OCI-LY7 (cell line): Measurements from ENCODE around the gene AGBL3. TPM values are rescaled to one million over a fixed set of nuclear protein-coding genes. Genes with fewer than 3 reads are reported as not detected.

Source experiments
- BruUV-seq: library from RNA; stranded (reverse); fragments of 400-500 nt; replicated peaks from 2 replicates; lab custom pipeline; 2021; lab: Mats Ljungman, UMichigan
- CTCF ChIA-PET: fragments of 300-600 bp; sonication (Branson Sonifier 250); formaldehyde crosslinking; loops from one replicate; lab custom pipeline; 2022; ENCODE audit warnings: antibody characterized with exemption; ENCODE audit not compliant: unreplicated experiment; lab: Charles Lee
- POLR2A ChIA-PET: fragments of 300-600 bp; sonication (Branson Sonifier 250); formaldehyde crosslinking; loops from one replicate; lab custom pipeline; 2022; ENCODE audit warnings: antibody characterized with exemption; lab: Charles Lee
- DNase-seq: peaks from one replicate; pipeline ENCODE4 v3.0.0-alpha.2; 2015; ENCODE audit warnings: low spot score
- H2AFZ ChIP-seq: fragments of 200-600 bp; sonication (generic), shearing (Covaris generic); 2 replicates; pipeline ENCODE4 v1.6.1; 2014; ENCODE audit warnings: mild to moderate bottlenecking, antibody characterized with exemption, low read length, moderate library complexity
- H3K27ac ChIP-seq: fragments of 200-600 bp; sonication (generic); 2 replicates; pipeline ENCODE4 v1.5.1; 2014; ENCODE audit warnings: mixed run types, low read depth, mild to moderate bottlenecking, moderate library complexity, low read length, inconsistent platforms; ENCODE audit not compliant: poor library complexity, severe bottlenecking
- H3K36me3 ChIP-seq: fragments of 200-600 bp; sonication (generic); 2 replicates; pipeline ENCODE4 v1.6.1; 2014; ENCODE audit warnings: mild to moderate bottlenecking, antibody characterized with exemption, low read length, moderate library complexity, mixed read lengths; ENCODE audit not compliant: insufficient read depth
- H3K4me1 ChIP-seq: fragments of 200-600 bp; sonication (generic); 2 replicates; pipeline ENCODE4 v1.5.1; 2014; ENCODE audit warnings: mild to moderate bottlenecking, low read length; ENCODE audit not compliant: insufficient read depth, poor library complexity, severe bottlenecking
- H3K4me2 ChIP-seq: fragments of 200-600 bp; sonication (generic); 2 replicates; pipeline ENCODE4 v1.6.1; 2014; ENCODE audit warnings: mild to moderate bottlenecking, low read length
- H3K4me3 ChIP-seq: fragments of 200-600 bp; sonication (generic); 2 replicates; pipeline ENCODE4 v1.5.1; 2014; ENCODE audit warnings: mild to moderate bottlenecking, low read depth, low read length; ENCODE audit not compliant: poor library complexity, severe bottlenecking
- H3K79me2 ChIP-seq: fragments of 200-600 bp; sonication (generic); 2 replicates; pipeline ENCODE4 v1.6.1; 2016; ENCODE audit warnings: low read depth, mild to moderate bottlenecking, low read length, moderate library complexity, mixed read lengths; ENCODE audit not compliant: insufficient read depth
- H3K9me2 ChIP-seq: fragments of 200-600 bp; sonication (generic); 2 replicates; pipeline ENCODE4 v1.6.1; 2016; ENCODE audit warnings: mild to moderate bottlenecking, low read length, mixed read lengths; ENCODE audit not compliant: insufficient read depth
- H3K9me3 ChIP-seq: fragments of 200-600 bp; sonication (generic); 2 replicates; pipeline ENCODE4 v1.6.1; 2014; ENCODE audit warnings: mild to moderate bottlenecking, mixed run types, low read length, mixed read lengths
- H4K20me1 ChIP-seq: fragments of 200-600 bp; sonication (generic); 2 replicates; pipeline ENCODE4 v1.6.1; 2014; ENCODE audit warnings: mild to moderate bottlenecking, antibody characterized with exemption, low read length, moderate library complexity, mixed read lengths; ENCODE audit not compliant: insufficient read depth
- CTCF ChIP-seq: fragments of 200-600 bp; sonication (generic); conservative IDR thresholded peaks from 2 replicates; pipeline ENCODE4 v1.5.1; 2014; ENCODE audit warnings: mild to moderate bottlenecking, antibody characterized with exemption, low read length, moderate library complexity, mixed read lengths
- EZH2phosphoT487 ChIP-seq: fragments of 200-600 bp; sonication (generic); IDR thresholded peaks from 2 replicates; pipeline ENCODE4 v1.6.1; 2018; ENCODE audit warnings: low read depth, borderline replicate concordance, mild to moderate bottlenecking, mixed run types, antibody characterized with exemption, low read length, moderate library complexity, mixed read lengths
- intact Hi-C: fragments of 100-400 bp; cut with micrococcal nuclease; formaldehyde crosslinking; loops from one replicate; pipeline ENCODE4 v1.10.0; 2022; ENCODE audit not compliant: unreplicated experiment
- total RNA-seq, 2 experiments: library from RNA; depleted of rRNA in 1 of 2; stranded (reverse); fragments of >200 nt in 1 of 2; shearing (Covaris generic) in 1 of 2; gene quantifications; 2 replicates each; pipeline ENCODE4 v1.2.3, GENCODE V29; 2014 to 2022

Gene AGBL3
- total RNA-seq, 2 experiments from 2014 or later = 3.5 to 4.9 TPM

- Histone ChIP-seq H3K27ac (no peak overlapping the region), H3K4me1 (no peaks in the 10 kb centered on the region), H3K9me2 (no peaks in the 10 kb centered on the region), H3K79me2 (peaks cover 19% of the 10 kb centered on the region), H3K4me3 (no peak overlapping the region), H4K20me1 (no peaks in the 10 kb centered on the region), H2AFZ (no peak overlapping the region), H3K9me3 (no peaks in the 10 kb centered on the region), H3K4me2 (no peak overlapping the region), H3K36me3 (peaks cover 62% of the 10 kb centered on the region)
- ChIA-PET POLR2A (no interaction called here), CTCF (no interaction called here)
- DNase-seq = no peak
- TF ChIP-seq CTCF (no peak), EZH2phosphoT487 (no peak)
- intact Hi-C loops = no loop called here
- BruUV-seq = no TSS peak
Observed at GRCh38 chr7:134991469-134992339, 5.4 kb downstream of the AGBL3 start.

- Histone ChIP-seq H3K4me2 (no peak overlapping the region), H3K9me3 (no peaks in the 10 kb centered on the region), H3K27ac (no peak overlapping the region), H3K9me2 (no peaks in the 10 kb centered on the region), H3K36me3 (peaks cover 63% of the 10 kb centered on the region), H2AFZ (no peak overlapping the region), H3K79me2 (peaks cover 10% of the 10 kb centered on the region), H4K20me1 (no peaks in the 10 kb centered on the region), H3K4me3 (no peak overlapping the region), H3K4me1 (no peaks in the 10 kb centered on the region)
- no peak for TF ChIP-seq CTCF
- no peak for TF ChIP-seq EZH2phosphoT487
- no TSS peak for BruUV-seq
- CTCF ChIA-PET = interaction anchor here (0.6 kb wide), 1 partner anchor 345 kb away, joined by 3 read pairs; no protein-coding TSS in a partner anchor
- POLR2A ChIA-PET = interaction anchor here (0.6 to 1.2 kb wide), 3 partner anchors 9 to 195 kb away, joined by 3 read pairs; no protein-coding TSS in a partner anchor
- intact Hi-C loops = no loop called here
- no peak for DNase-seq
Observed at GRCh38 chr7:134992626-134993179, 6.4 kb downstream of the AGBL3 start.
